22Rv1 (cell line): ENCODE data around the gene SRPRA.

Experiments
- H3K27ac ChIP-seq: fragments of 450-650 bp; 2 replicates; pipeline ENCODE4 v1.5.1; 2017
- ZFX ChIP-seq: fragments of 450-650 bp; IDR thresholded peaks from 2 replicates; pipeline ENCODE4 v1.6.1; 2017; ENCODE audit warnings: antibody characterized with exemption, borderline replicate concordance
- TF ChIP-seq, protein P1 (sequence below): fragments of 450-650 bp; IDR thresholded peaks from 2 replicates; pipeline ENCODE4 v1.5.1; 2017; ENCODE audit warnings: mild to moderate bottlenecking

SRPRA gene

DNA sequence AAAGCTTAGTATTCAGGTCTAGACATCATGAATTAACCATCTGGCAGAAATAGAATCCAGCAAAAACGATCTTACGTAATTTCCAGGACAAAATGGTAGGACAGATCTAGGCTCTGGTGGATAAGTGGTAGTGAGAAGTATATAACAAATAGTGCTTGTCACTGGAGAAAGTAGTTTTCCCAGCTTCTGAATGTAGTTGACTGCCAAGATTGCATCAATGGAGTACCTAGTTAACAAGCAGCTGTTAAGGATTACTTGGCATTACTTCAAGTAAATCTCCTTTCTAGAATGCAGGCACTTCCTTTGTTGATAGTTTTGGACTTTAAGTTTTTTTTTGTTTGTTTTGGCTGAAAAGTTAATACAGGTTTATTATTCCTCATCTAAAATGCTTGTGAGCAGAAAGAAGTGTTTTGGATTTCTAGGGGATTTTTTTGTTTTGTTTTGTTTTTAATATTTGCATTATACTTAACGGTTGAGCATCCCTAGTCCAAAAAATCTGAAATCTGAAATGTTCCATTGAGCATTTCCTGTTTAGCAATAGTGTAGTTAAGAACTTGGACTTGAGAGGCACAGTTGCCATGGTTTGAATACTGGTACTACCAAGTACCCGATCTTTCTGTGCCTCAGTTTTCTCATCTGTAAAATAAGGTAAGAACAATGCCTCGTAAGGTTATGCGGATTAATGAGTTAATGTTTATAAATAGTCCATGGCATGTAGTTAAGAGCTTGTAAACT, 36.8 kb downstream of the SRPRA start:
- TF ChIP-seq ZFX: no peak
- TF ChIP-seq, protein P1, sequence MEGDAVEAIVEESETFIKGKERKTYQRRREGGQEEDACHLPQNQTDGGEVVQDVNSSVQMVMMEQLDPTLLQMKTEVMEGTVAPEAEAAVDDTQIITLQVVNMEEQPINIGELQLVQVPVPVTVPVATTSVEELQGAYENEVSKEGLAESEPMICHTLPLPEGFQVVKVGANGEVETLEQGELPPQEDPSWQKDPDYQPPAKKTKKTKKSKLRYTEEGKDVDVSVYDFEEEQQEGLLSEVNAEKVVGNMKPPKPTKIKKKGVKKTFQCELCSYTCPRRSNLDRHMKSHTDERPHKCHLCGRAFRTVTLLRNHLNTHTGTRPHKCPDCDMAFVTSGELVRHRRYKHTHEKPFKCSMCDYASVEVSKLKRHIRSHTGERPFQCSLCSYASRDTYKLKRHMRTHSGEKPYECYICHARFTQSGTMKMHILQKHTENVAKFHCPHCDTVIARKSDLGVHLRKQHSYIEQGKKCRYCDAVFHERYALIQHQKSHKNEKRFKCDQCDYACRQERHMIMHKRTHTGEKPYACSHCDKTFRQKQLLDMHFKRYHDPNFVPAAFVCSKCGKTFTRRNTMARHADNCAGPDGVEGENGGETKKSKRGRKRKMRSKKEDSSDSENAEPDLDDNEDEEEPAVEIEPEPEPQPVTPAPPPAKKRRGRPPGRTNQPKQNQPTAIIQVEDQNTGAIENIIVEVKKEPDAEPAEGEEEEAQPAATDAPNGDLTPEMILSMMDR: no peak
- H3K27ac ChIP-seq: no peak overlapping the region

DNA sequence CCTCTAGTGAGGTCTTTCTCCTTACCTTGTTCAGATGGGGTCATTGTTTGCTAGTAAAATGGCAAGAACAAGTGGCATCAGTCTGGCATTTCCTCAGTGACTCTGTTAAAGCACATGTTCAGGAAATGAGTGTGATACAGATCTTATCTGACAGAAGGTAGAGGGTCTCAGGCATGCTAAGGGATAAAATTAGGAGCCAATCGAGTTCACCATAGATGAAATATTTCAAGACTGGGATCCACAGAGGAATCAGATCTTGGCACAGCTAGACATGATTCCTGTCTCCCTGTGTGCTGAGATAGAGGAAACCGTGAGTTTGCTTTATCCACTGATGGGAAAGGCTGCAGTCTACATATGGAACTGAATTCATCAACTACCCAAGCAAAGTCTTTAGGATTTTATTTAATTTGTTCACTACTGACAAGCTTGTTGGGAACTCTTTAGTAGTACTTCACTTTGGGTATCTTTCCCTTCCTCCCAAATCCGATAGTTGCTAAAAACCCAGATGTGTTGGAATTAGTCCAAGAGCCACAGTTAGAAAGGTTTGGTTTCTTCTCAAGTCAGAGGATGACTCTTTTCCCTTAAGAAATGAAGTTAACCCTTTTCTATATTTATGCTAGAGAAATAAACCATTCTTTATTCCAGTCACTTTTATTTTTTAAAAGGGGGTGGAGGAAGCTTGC, 38.7 kb downstream of the SRPRA start:
- TF ChIP-seq, protein P1: no peak
- TF ChIP-seq ZFX: no peak
- no peak overlapping the region for H3K27ac ChIP-seq

GRCh38 chr11:126226334-126227084, 42.2 kb downstream of the SRPRA start:
- TF ChIP-seq, protein P1: no peak
- TF ChIP-seq ZFX: no peak
- no peak overlapping the region for H3K27ac ChIP-seq

GRCh38 chr11:126225295-126225665, 43.4 kb downstream of the SRPRA start:
- TF ChIP-seq, protein P1: no peak
- no peak for TF ChIP-seq ZFX
- H3K27ac ChIP-seq: no peak overlapping the region

DNA sequence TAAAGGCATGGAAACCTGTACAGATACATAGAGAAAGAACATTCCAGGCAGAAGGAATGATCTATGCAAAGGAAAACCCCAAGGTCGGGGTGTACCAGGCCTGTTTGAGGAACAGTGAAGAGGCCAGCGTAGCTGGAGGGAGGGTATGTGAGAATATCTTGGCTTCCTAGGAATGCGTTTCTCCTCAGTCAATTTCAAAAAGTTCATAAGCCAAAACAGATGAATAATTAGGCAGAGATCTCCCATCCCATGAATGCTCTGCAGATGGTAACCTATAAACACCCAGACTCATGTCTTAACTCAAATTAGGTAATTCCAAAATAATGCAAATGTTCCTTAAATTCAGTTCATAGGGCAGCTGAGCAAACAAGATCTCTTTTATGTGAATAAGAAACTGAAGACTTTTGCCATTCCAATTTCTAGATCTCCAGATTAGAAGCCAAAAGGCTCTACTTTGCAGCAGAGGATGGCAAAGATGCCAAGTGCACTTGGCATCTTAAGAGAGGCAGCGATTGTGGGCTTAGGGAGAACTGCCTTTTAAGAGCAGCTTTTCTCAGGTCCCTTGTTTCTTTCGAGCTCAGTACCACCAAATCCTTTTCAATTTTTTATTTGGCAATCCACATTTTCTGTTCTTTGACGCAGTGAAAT, 43.9 kb downstream of the SRPRA start:
- TF ChIP-seq, protein P1: no peak
- no peak for TF ChIP-seq ZFX
- no peak overlapping the region for H3K27ac ChIP-seq

GRCh38 chr11:126219547-126219946, 49.1 kb downstream of the SRPRA start:
- TF ChIP-seq, protein P1: no peak
- TF ChIP-seq ZFX: no peak
- H3K27ac ChIP-seq: no peak overlapping the region

DNA sequence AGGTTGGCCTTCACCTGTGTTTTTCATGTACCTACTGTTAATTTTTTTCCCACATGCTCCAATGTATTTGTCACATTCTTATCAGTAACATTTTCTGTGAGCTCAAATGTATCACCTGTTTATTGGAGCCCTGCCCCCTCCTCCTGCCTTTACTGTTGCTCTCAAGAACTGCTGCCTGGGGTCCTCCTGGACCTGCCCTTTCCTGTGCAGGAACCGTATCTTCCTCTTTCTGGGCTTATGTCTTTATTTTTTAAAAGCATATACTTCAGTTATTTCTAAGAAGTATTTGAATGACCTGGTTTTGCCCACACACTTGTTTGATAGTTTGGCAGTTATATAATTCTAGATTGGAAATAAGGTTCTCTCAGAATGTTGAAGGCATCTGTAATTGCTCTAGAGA, 51.2 kb downstream of the SRPRA start:
- no peak overlapping the region for H3K27ac ChIP-seq
- TF ChIP-seq, protein P1: no peak
- no peak for TF ChIP-seq ZFX
